Lower leg skin (tissue), 3 donors: ENCODE results near the gene DBN1.

ENCODE experiments used
- CTCF ChIP-seq, 3 donors: fragments of 450-650 bp; IDR thresholded peaks; one replicate each; pipeline ENCODE4 v1.5.1; 2016; ENCODE audit warnings: antibody characterized with exemption in 3 of 3, mild to moderate bottlenecking in 3 of 3, moderate library complexity in 2 of 3
- POLR2A ChIP-seq, 2 donors: fragments of 450-650 bp; IDR thresholded peaks; one replicate each; pipeline ENCODE4 v1.6.1; 2016 to 2017; ENCODE audit warnings: antibody characterized with exemption in 2 of 2, mild to moderate bottlenecking in 1 of 2, moderate library complexity in 1 of 2

- no peak for TF ChIP-seq CTCF (IDR thresholded peaks at IDR 0.05)
- TF ChIP-seq POLR2A (IDR thresholded peaks at IDR 0.05) = no peak
Measured at GRCh38 chr5:177482359-177482795, 8.9 kb upstream of the DBN1 start.
